ENCODE measurements around the gene CAMKMT.
A peak's percentile ranks its signal among the peaks of the same experiment; 100 is the strongest.

The CAMKMT gene

GRCh38 chr2:44444881-44445280 is 83.1 kb downstream of the CAMKMT start:
- no peak for DNase-seq (ENCODE audit: low read depth in 3 of 3)

- DNase-seq (ENCODE audit: low read depth in 3 of 3) = no peak
Observed at GRCh38 chr2:44448860-44449527, 87.2 kb downstream of the CAMKMT start.

GRCh38 chr2:44450082-44450481 is 88.3 kb downstream of the CAMKMT start:
- DNase-seq (ENCODE audit: low read depth in 3 of 3) = no peak

GRCh38 chr2:44450806-44451205 is 89.1 kb downstream of the CAMKMT start:
- DNase-seq (ENCODE audit: low read depth in 3 of 3) = no peak

GRCh38 chr2:44452069-44452583 is 90.4 kb downstream of the CAMKMT start:
- no peak for DNase-seq (ENCODE audit: low read depth in 3 of 3)

- DNase-seq (ENCODE audit: low read depth in 3 of 3) = no peak
Observed at GRCh38 chr2:44453259-44453658, 91.5 kb downstream of the CAMKMT start.

- no peak for DNase-seq (ENCODE audit: low read depth in 3 of 3)
Observed at GRCh38 chr2:44455877-44456276, 94.1 kb downstream of the CAMKMT start.

GRCh38 chr2:44456946-44457345 is 95.2 kb downstream of the CAMKMT start:
- DNase-seq (ENCODE audit: low read depth in 3 of 3) = no peak

- no peak for DNase-seq (ENCODE audit: low read depth in 3 of 3)
Observed at GRCh38 chr2:44459739-44460138, 98.0 kb downstream of the CAMKMT start.

GRCh38 chr2:44462934-44463849 is 101.4 kb downstream of the CAMKMT start:
- no peak for DNase-seq (ENCODE audit: low read depth in 3 of 3)

GRCh38 chr2:44464437-44464836 is 102.7 kb downstream of the CAMKMT start:
- no peak for DNase-seq (ENCODE audit: low read depth in 3 of 3)

- DNase-seq (ENCODE audit: low read depth in 3 of 3) = no peak
Observed at GRCh38 chr2:44470151-44470550, 108.4 kb downstream of the CAMKMT start.

GRCh38 chr2:44477657-44478414 is 116.1 kb downstream of the CAMKMT start:
- no peak for DNase-seq (ENCODE audit: low read depth in 3 of 3)

- peak in 1 of 3 donors; percentile 8 for DNase-seq (ENCODE audit: low read depth in 3 of 3)
Observed at GRCh38 chr2:44479127-44479887, 117.6 kb downstream of the CAMKMT start.

- DNase-seq (ENCODE audit: low read depth in 3 of 3) = no peak
Observed at GRCh38 chr2:44480068-44480467, 118.3 kb downstream of the CAMKMT start.

- no peak for DNase-seq (ENCODE audit: low read depth in 3 of 3)
Observed at GRCh38 chr2:44487052-44487451, 125.3 kb downstream of the CAMKMT start.

GRCh38 chr2:44490726-44491125 is 129.0 kb downstream of the CAMKMT start:
- no peak for DNase-seq (ENCODE audit: low read depth in 3 of 3)

- no peak for DNase-seq (ENCODE audit: low read depth in 3 of 3)
Observed at GRCh38 chr2:44494006-44494405, 132.3 kb downstream of the CAMKMT start.

- no peak for DNase-seq (ENCODE audit: low read depth in 3 of 3)
Observed at GRCh38 chr2:44495035-44495434, 133.3 kb downstream of the CAMKMT start.

- DNase-seq (ENCODE audit: low read depth in 3 of 3) = no peak
Observed at GRCh38 chr2:44495544-44495943, 133.8 kb downstream of the CAMKMT start.

GRCh38 chr2:44496130-44496529 is 134.4 kb downstream of the CAMKMT start:
- DNase-seq (ENCODE audit: low read depth in 3 of 3) = no peak
